HEK293 (cell line): ENCODE measurements around the gene APPBP2.
A peak's percentile ranks its signal among the peaks of the same experiment; 100 is the strongest.

Experiments
- CTCF ChIA-PET: fragments of 350-600 bp; formaldehyde crosslinking; extraction: SDS; loops from one replicate; lab custom pipeline; 2021; ENCODE audit warnings: antibody characterized with exemption; lab: Yijun Ruan, JAX
- POLR2A ChIA-PET: fragments of 300-600 bp; formaldehyde crosslinking; extraction: SDS; loops from one replicate; lab custom pipeline; 2020; ENCODE audit warnings: antibody characterized with exemption, inconsistent platforms; lab: Yijun Ruan, JAX
- H3K27ac ChIP-seq: fragments of 200-500 bp; sonication (Bioruptor generic); 2 replicates; pipeline ENCODE4 v1.5.1; 2014; ENCODE audit warnings: low read depth, low read length, control low read depth, inconsistent platforms; ENCODE audit errors: extremely low read depth
- H3K36me3 ChIP-seq, 2 experiments: fragments of 200-500 bp in 1 of 2; sonication (Bioruptor generic) in 1 of 2; 1 replicate in 1 of 2; 2 replicates in 1 of 2; pipeline ENCODE4 v1.5.1; 2014 to 2017; ENCODE audit warnings: inconsistent platforms in 2 of 2, low read length in 2 of 2; ENCODE audit not compliant: control insufficient read depth in 2 of 2, insufficient read depth in 1 of 2
- H3K4me1 ChIP-seq: fragments of 200-500 bp; sonication (Bioruptor generic); 2 replicates; pipeline ENCODE4 v1.5.1; 2014; ENCODE audit warnings: mild to moderate bottlenecking, low read length, inconsistent platforms; ENCODE audit not compliant: control insufficient read depth, insufficient read depth
- H3K4me3 ChIP-seq: 2 replicates; pipeline ENCODE4 v1.5.1; 2011; ENCODE audit warnings: low read depth, mild to moderate bottlenecking, control low read depth, low read length, moderate library complexity
- H3K9me3 ChIP-seq: fragments of 200-500 bp; sonication (Bioruptor generic); 2 replicates; pipeline ENCODE4 v1.5.1; 2014; ENCODE audit warnings: low read depth, low read length, inconsistent platforms; ENCODE audit not compliant: control insufficient read depth, insufficient read depth
- KLF9 ChIP-seq: fragments of 450-650 bp; formaldehyde crosslinking; IDR thresholded peaks from 2 replicates; pipeline ENCODE4 v1.5.1; 2016; ENCODE audit warnings: missing biosample characterization, missing genetic modification characterization, low read depth
- RBAK ChIP-seq: fragments of 450-650 bp; formaldehyde crosslinking; IDR thresholded peaks from 2 replicates; pipeline ENCODE4 v1.5.1; 2016; ENCODE audit warnings: missing biosample characterization, missing genetic modification characterization
- ZNF132 ChIP-seq: fragments of 450-650 bp; formaldehyde crosslinking; IDR thresholded peaks from 2 replicates; pipeline ENCODE4 v1.5.1; 2017; ENCODE audit warnings: missing biosample characterization, missing genetic modification characterization, borderline replicate concordance
- ZNF133 ChIP-seq: fragments of 450-650 bp; formaldehyde crosslinking; IDR thresholded peaks from 2 replicates; pipeline ENCODE4 v1.5.1; 2016; ENCODE audit warnings: missing biosample characterization, missing genetic modification characterization
- ZNF146 ChIP-seq: fragments of 450-650 bp; formaldehyde crosslinking; IDR thresholded peaks from 2 replicates; pipeline ENCODE4 v1.5.1; 2016; ENCODE audit warnings: missing biosample characterization, missing genetic modification characterization
- ZNF184 ChIP-seq: fragments of 450-650 bp; IDR thresholded peaks from 2 replicates; pipeline ENCODE4 v1.5.1; 2018; ENCODE audit warnings: missing biosample characterization, mild to moderate bottlenecking, missing genetic modification characterization
- ZNF202 ChIP-seq: fragments of 450-650 bp; formaldehyde crosslinking; IDR thresholded peaks from 2 replicates; pipeline ENCODE4 v1.5.1; 2016; ENCODE audit warnings: missing biosample characterization, missing genetic modification characterization, borderline replicate concordance
- ZNF211 ChIP-seq: fragments of 450-650 bp; formaldehyde crosslinking; IDR thresholded peaks from 2 replicates; pipeline ENCODE4 v1.5.1; 2016; ENCODE audit warnings: low read depth, missing biosample characterization, missing genetic modification characterization
- ZNF239 ChIP-seq: fragments of 450-650 bp; formaldehyde crosslinking; IDR thresholded peaks from 2 replicates; pipeline ENCODE4 v1.5.1; 2016; ENCODE audit warnings: missing biosample characterization, missing genetic modification characterization
- ZNF248 ChIP-seq: fragments of 450-650 bp; formaldehyde crosslinking; IDR thresholded peaks from 2 replicates; pipeline ENCODE4 v1.5.1; 2017; ENCODE audit warnings: missing biosample characterization, missing genetic modification characterization
- ZNF335 ChIP-seq: fragments of 450-650 bp; formaldehyde crosslinking; conservative IDR thresholded peaks from 2 replicates; pipeline ENCODE4 v1.5.1; 2016; ENCODE audit warnings: missing biosample characterization, missing genetic modification characterization
- ZNF350 ChIP-seq: fragments of 450-650 bp; formaldehyde crosslinking; IDR thresholded peaks from 2 replicates; pipeline ENCODE4 v1.5.0; 2017; ENCODE audit warnings: missing biosample characterization, mild to moderate bottlenecking, missing genetic modification characterization
- ZNF433 ChIP-seq: fragments of 450-650 bp; formaldehyde crosslinking; IDR thresholded peaks from 2 replicates; pipeline ENCODE4 v1.5.1; 2016; ENCODE audit warnings: missing biosample characterization, missing genetic modification characterization, low read depth
- ZNF549 ChIP-seq: fragments of 450-650 bp; IDR thresholded peaks from 2 replicates; pipeline ENCODE4 v1.5.1; 2018; ENCODE audit warnings: missing biosample characterization, missing genetic modification characterization, mild to moderate bottlenecking, inconsistent platforms, moderate library complexity
- ZNF555 ChIP-seq: fragments of 450-650 bp; formaldehyde crosslinking; conservative IDR thresholded peaks from 2 replicates; pipeline ENCODE4 v1.5.1; 2017; ENCODE audit warnings: missing biosample characterization, mild to moderate bottlenecking, missing genetic modification characterization, inconsistent platforms
- ZNF571 ChIP-seq: fragments of 450-650 bp; formaldehyde crosslinking; IDR thresholded peaks from 2 replicates; pipeline ENCODE4 v1.5.0; 2017; ENCODE audit warnings: missing biosample characterization, missing genetic modification characterization
- ZNF600 ChIP-seq: fragments of 450-650 bp; formaldehyde crosslinking; IDR thresholded peaks from 2 replicates; pipeline ENCODE4 v1.5.1; 2016; ENCODE audit warnings: missing biosample characterization, missing genetic modification characterization
- ZNF610 ChIP-seq: fragments of 450-650 bp; formaldehyde crosslinking; IDR thresholded peaks from 2 replicates; pipeline ENCODE4 v1.5.1; 2016; ENCODE audit warnings: missing biosample characterization, missing genetic modification characterization, borderline replicate concordance
- ZNF623 ChIP-seq: fragments of 450-650 bp; formaldehyde crosslinking; IDR thresholded peaks from 2 replicates; pipeline ENCODE4 v1.5.1; 2016; ENCODE audit warnings: missing biosample characterization, missing genetic modification characterization
- ZNF626 ChIP-seq: fragments of 450-650 bp; sonication (Bioruptor Pico); formaldehyde crosslinking; IDR thresholded peaks from 2 replicates; pipeline ENCODE4 v1.5.1; 2018; ENCODE audit warnings: missing biosample characterization, missing genetic modification characterization, inconsistent platforms
- ZNF629 ChIP-seq: fragments of 450-650 bp; formaldehyde crosslinking; IDR thresholded peaks from 2 replicates; pipeline ENCODE4 v1.5.1; 2017; ENCODE audit warnings: missing biosample characterization, missing genetic modification characterization
- ZNF677 ChIP-seq: fragments of 450-650 bp; IDR thresholded peaks from 2 replicates; pipeline ENCODE4 v1.5.0; 2018; ENCODE audit warnings: missing biosample characterization, mild to moderate bottlenecking, missing genetic modification characterization, moderate library complexity
- ZNF701 ChIP-seq: fragments of 450-650 bp; formaldehyde crosslinking; IDR thresholded peaks from 2 replicates; pipeline ENCODE4 v1.5.1; 2016; ENCODE audit warnings: missing biosample characterization, missing genetic modification characterization
- ZNF747 ChIP-seq: fragments of 450-650 bp; formaldehyde crosslinking; IDR thresholded peaks from 2 replicates; pipeline ENCODE4 v1.5.1; 2016; ENCODE audit warnings: missing biosample characterization, missing genetic modification characterization
- ZNF768 ChIP-seq: fragments of 450-650 bp; formaldehyde crosslinking; IDR thresholded peaks from 2 replicates; pipeline ENCODE4 v1.5.1; 2018; ENCODE audit warnings: missing biosample characterization, mild to moderate bottlenecking, missing genetic modification characterization
- ZSCAN16 ChIP-seq: fragments of 450-650 bp; formaldehyde crosslinking; IDR thresholded peaks from 2 replicates; pipeline ENCODE4 v1.5.1; 2016; ENCODE audit warnings: missing biosample characterization, missing genetic modification characterization
- TF ChIP-seq, protein P1 (sequence below): fragments of 450-650 bp; formaldehyde crosslinking; IDR thresholded peaks from 2 replicates; pipeline ENCODE4 v1.5.1; 2016; ENCODE audit warnings: missing biosample characterization, missing genetic modification characterization
- TF ChIP-seq, protein P2 (sequence below): fragments of 450-650 bp; formaldehyde crosslinking; IDR thresholded peaks from 2 replicates; pipeline ENCODE4 v1.5.1; 2016; ENCODE audit warnings: missing biosample characterization, missing genetic modification characterization
- TF ChIP-seq, protein P3 (sequence below): fragments of 450-650 bp; formaldehyde crosslinking; IDR thresholded peaks from 2 replicates; pipeline ENCODE4 v1.5.1; 2017; ENCODE audit warnings: missing biosample characterization, missing genetic modification characterization

Gene APPBP2

DNA sequence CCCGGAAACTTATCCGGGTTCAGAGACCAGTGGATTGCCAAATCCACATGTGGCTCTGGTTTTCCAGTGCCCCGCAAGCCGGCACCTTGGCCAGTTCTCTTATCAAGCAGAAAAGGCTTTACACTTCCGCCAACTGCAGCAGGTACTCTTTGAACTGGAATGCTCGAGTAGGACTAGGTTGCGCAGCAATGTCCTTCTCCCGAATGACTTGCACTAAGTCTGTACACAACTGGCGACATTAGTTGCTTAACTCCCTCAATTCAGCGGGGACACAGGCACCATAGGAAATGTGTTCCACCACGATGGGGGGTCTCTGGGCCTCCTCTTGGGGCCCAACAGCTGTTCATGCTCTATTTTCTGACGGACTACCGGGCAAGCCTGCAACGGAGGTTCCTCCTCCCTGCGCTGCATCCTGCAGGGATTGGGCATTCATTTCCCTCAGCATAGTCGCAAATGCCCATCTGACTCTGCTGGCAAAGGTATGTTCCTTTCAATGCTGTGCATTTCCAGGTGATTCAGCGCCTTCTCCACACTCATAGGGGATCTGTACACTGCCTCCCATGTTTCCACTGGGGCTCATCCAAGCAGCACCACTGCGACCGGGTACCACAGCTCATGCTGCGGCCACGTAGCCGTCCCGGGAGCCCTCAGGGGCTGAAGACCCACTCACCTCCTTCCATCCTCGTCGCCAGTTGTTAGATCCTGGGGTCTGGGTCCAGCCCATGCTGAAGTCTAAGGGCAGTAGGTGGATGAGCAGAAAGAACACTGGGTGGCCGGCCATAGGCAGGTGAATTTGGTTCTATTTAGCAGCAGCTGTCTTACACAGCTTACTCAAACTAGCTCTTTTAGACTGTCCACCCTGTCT, 34.2 kb upstream of the APPBP2 start:
- no peak for TF ChIP-seq ZNF239
- TF ChIP-seq, protein P1, sequence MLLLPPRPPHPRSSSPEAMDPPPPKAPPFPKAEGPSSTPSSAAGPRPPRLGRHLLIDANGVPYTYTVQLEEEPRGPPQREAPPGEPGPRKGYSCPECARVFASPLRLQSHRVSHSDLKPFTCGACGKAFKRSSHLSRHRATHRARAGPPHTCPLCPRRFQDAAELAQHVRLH (tag by site-specific recombination), result no peak
- Histone ChIP-seq H3K36me3 (no peaks in the 10 kb centered on the region), H3K27ac (no peak overlapping the region), H3K9me3 (no peaks in the 10 kb centered on the region), H3K4me1 (no peaks in the 10 kb centered on the region), H3K4me3 (no peak overlapping the region)
- ChIA-PET POLR2A (interaction anchor here (0.7 kb wide), 1 partner anchor 22 kb away, joined by 3 read pairs; no protein-coding TSS in a partner anchor), CTCF (no interaction called here)

DNA sequence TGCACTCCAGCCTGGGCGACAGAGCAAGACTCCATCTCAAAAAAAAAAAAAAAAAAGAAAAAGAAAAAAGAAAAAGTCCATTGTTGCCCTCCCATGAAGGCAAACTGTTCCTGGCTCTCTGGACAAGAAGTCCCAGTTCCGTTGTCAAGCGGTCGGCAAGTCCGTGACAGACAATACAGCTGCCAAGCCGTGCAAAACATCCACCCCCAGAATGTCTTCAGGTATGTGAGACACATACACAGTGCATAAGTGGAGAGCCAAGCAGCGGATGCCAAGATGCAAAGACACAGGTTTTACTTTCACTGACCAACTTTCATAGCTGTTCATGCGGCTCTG, 33.6 kb upstream of the APPBP2 start:
- POLR2A ChIA-PET, result no interaction called here

DNA sequence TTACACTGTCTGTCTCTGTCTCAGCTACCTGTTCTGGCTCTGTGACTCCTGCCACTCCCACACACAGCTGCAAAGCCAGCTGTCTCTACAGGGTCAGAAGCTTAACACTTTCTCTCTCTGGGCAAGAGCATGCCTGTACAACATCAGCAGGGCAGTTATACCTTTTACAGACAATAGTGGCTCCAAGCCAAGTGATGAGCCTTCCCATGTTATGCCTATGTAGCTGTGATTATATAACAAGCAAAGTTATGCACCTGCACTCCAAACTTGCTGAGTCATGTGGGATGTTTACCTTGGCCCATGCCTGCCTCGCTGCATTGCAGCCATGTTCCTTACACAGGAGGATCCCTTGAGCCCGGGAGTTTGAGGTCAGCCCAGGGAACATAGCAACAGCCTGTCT, 31.8 kb upstream of the APPBP2 start:
- ChIA-PET POLR2A (no interaction called here), CTCF (interaction anchor here (0.6 to 4.7 kb wide), 3 partner anchors 12 to 122 kb away, joined by 3 to 28 read pairs (median 4); no protein-coding TSS in a partner anchor)
- Histone ChIP-seq H3K4me3 (no peak overlapping the region), H3K36me3 (no peaks in the 10 kb centered on the region), H3K9me3 (no peaks in the 10 kb centered on the region; the same call in 1 of the 2 replicates), H3K27ac (no peak overlapping the region), H3K4me1 (no peaks in the 10 kb centered on the region)
- TF ChIP-seq ZNF610 (tag by site-specific recombination) (peak; percentile 62; the same call in 1 of the 2 replicates), ZNF335 (no peak), ZNF677 (tag by site-specific recombination) (0 out of 2 replicates have a peak, but pooled peaks have one; percentile 11), ZNF350 (tag by site-specific recombination) (peak; percentile 48; the same call in 1 of the 2 replicates), ZNF133 (peak; percentile 27; the same call in 1 of the 2 replicates), ZNF747 (tag by site-specific recombination) (no peak), RBAK (tag by site-specific recombination) (peak; percentile 79; the same call in 1 of the 2 replicates), ZNF132 (tag by site-specific recombination) (no peak), ZNF184 (0 out of 2 replicates have a peak, but pooled peaks have one; percentile 72), ZNF211 (0 out of 2 replicates have a peak, but pooled peaks have one; percentile 29), ZNF600 (tag by site-specific recombination) (peak; percentile 37; the same call in 1 of the 2 replicates), ZNF768 (tag by site-specific recombination) (no peak), ZNF555 (tag by site-specific recombination) (0 out of 2 replicates have a peak, but pooled peaks have one; percentile 4), ZNF549 (tag by site-specific recombination) (peak; percentile 83), KLF9 (tag by site-specific recombination) (peak; percentile 27; the same call in 1 of the 2 replicates), ZNF202 (tag by site-specific recombination) (no peak)
- TF ChIP-seq, protein P2, sequence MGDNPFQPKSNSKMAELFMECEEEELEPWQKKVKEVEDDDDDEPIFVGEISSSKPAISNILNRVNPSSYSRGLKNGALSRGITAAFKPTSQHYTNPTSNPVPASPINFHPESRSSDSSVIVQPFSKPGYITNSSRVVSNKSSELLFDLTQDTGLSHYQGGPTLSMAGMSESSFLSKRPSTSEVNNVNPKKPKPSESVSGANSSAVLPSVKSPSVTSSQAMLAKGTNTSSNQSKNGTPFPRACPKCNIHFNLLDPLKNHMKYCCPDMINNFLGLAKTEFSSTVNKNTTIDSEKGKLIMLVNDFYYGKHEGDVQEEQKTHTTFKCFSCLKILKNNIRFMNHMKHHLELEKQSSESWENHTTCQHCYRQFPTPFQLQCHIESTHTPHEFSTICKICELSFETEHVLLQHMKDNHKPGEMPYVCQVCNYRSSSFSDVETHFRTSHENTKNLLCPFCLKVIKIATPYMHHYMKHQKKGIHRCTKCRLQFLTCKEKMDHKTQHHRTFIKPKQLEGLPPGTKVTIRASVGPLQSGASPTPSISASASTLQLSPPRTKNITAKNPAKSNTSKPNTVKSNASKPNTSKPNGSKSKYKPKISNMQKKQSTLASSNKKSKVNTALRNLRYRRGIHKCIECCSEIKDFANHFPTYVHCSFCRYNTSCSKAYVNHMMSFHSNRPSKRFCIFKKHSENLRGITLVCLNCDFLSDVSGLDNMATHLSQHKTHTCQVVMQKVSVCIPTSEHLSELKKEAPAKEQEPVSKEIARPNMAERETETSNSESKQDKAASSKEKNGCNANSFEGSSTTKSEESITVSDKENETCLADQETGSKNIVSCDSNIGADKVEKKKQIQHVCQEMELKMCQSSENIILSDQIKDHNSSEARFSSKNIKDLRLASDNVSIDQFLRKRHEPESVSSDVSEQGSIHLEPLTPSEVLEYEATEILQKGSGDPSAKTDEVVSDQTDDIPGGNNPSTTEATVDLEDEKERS (tag by site-specific recombination), result 0 out of 2 replicates have a peak, but pooled peaks have one; percentile 56

More for the DNA sequence above, 33.6 kb upstream of the APPBP2 start:
- Histone ChIP-seq H3K4me3 (no peak overlapping the region), H3K9me3 (no peaks in the 10 kb centered on the region), H3K4me1 (no peaks in the 10 kb centered on the region), H3K27ac (no peak overlapping the region), H3K36me3 (no peaks in the 10 kb centered on the region)
- TF ChIP-seq KLF9 (tag by site-specific recombination) (no peak), ZNF146 (tag by site-specific recombination) (no peak), ZNF571 (no peak), ZNF132 (tag by site-specific recombination) (no peak), ZNF629 (tag by site-specific recombination) (no peak), ZSCAN16 (tag by site-specific recombination) (no peak), ZNF433 (tag by site-specific recombination) (no peak), ZNF701 (tag by site-specific recombination) (no peak), ZNF248 (no peak), ZNF623 (tag by site-specific recombination) (no peak), ZNF626 (tag by site-specific recombination) (no peak)
- TF ChIP-seq, protein P1 (tag by site-specific recombination), result no peak
- TF ChIP-seq, protein P3, sequence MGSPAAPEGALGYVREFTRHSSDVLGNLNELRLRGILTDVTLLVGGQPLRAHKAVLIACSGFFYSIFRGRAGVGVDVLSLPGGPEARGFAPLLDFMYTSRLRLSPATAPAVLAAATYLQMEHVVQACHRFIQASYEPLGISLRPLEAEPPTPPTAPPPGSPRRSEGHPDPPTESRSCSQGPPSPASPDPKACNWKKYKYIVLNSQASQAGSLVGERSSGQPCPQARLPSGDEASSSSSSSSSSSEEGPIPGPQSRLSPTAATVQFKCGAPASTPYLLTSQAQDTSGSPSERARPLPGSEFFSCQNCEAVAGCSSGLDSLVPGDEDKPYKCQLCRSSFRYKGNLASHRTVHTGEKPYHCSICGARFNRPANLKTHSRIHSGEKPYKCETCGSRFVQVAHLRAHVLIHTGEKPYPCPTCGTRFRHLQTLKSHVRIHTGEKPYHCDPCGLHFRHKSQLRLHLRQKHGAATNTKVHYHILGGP, result no peak
- CTCF ChIA-PET, result interaction anchor here (4.7 kb wide), 1 partner anchor 10 kb away, joined by 28 read pairs; no protein-coding TSS in a partner anchor
